HepG2 (cell line): Measurements from ENCODE around the gene RAPSN. TPM values are rescaled to one million over a fixed set of nuclear protein-coding genes. Genes with fewer than 3 reads are reported as not detected.
A peak's percentile ranks its signal among the peaks of the same experiment; 100 is the strongest.

Source experiments
- ATAC-seq: fragments of 200-7000 bp; cut with Tn5 transposase; 3 replicates; pipeline ENCODE4 v1.9.1; 2020; ENCODE audit warnings: mild to moderate bottlenecking, moderate library complexity
- BruUV-seq: library from RNA; stranded (reverse); fragments of 400-500 nt; replicated peaks from 2 replicates; lab custom pipeline; 2021; lab: Mats Ljungman, UMichigan
- CTCF ChIA-PET: fragments of 300-600 bp; formaldehyde crosslinking; extraction: SDS; loops from one replicate; lab custom pipeline; 2021; ENCODE audit warnings: low total read pairs, inconsistent platforms, low intra/inter-chr PET ratio; lab: Yijun Ruan, JAX
- POLR2A ChIA-PET: fragments of 350-600 bp; sonication (Branson Sonifier 250); formaldehyde crosslinking; loops from one replicate; lab custom pipeline; 2020; ENCODE audit warnings: antibody characterized with exemption, inconsistent platforms; lab: Yijun Ruan, JAX
- DNase-seq: peaks from one replicate; pipeline ENCODE4 v3.0.0-alpha.2; 2015; ENCODE audit warnings: low spot score
- FAIRE-seq: peaks from 3 replicates; lab custom pipeline; 2011; peaks lifted over from hg19 to GRCh38; lab: Jason Lieb, UNC
- H2AFZ ChIP-seq: one replicate; pipeline ENCODE4 v1.6.1; 2011; ENCODE audit warnings: low read length, inconsistent platforms
- H3K27ac ChIP-seq: fragments of 300-600 bp; 3 replicates; pipeline ENCODE4 v1.8.0; 2011; ENCODE audit warnings: mixed run types, mild to moderate bottlenecking, mixed read lengths, low read length, inconsistent platforms; ENCODE audit not compliant: insufficient read depth; ENCODE audit errors: extremely low read length
- H3K27me3 ChIP-seq, 2 experiments: fragments of 200-600 bp in 1 of 2; 2 replicates in 1 of 2; 3 replicates in 1 of 2; pipeline versions ENCODE4 v1.6.0 to v1.8.0; 2011; ENCODE audit warnings: low read length in 2 of 2, mild to moderate bottlenecking in 2 of 2, moderate library complexity in 2 of 2, inconsistent platforms in 1 of 2; ENCODE audit not compliant: insufficient read depth in 2 of 2, control insufficient read depth in 1 of 2
- H3K36me3 ChIP-seq, 2 experiments: fragments of 200-600 bp in 1 of 2; replicated peaks in 1 of 2; 2 replicates in 1 of 2; 3 replicates in 1 of 2; pipeline versions ENCODE4 v1.5.1 to v1.8.0; 2011; ENCODE audit warnings: low read length in 2 of 2, inconsistent platforms in 1 of 2; ENCODE audit not compliant: insufficient read depth in 2 of 2, control insufficient read depth in 1 of 2
- H3K4me1 ChIP-seq: 2 replicates; pipeline ENCODE4 v1.5.1; 2012; ENCODE audit warnings: low read length, inconsistent platforms; ENCODE audit not compliant: insufficient read depth
- H3K4me2 ChIP-seq: 2 replicates; pipeline ENCODE4 v1.6.0; 2011; ENCODE audit warnings: low read depth, low read length, inconsistent platforms
- H3K4me3 ChIP-seq, 3 experiments: fragments of 200-600 bp in 1 of 3; sonication (generic), shearing (Covaris generic) in 1 of 3; replicated peaks in 1 of 3; 2 replicates each; pipeline ENCODE4 v1.5.1; 2011 to 2016; ENCODE audit warnings: low read length in 3 of 3, inconsistent platforms in 2 of 3, low read depth in 2 of 3, mild to moderate bottlenecking in 2 of 3, control low read depth in 1 of 3, mixed read lengths in 1 of 3; ENCODE audit not compliant: insufficient read depth in 1 of 3
- H3K79me2 ChIP-seq: one replicate; pipeline ENCODE4 v1.6.1; 2011; ENCODE audit warnings: low read length, inconsistent platforms; ENCODE audit not compliant: insufficient read depth
- H3K9ac ChIP-seq: 2 replicates; pipeline ENCODE4 v1.6.0; 2011; ENCODE audit warnings: mild to moderate bottlenecking, low read depth, low read length, inconsistent platforms; ENCODE audit not compliant: insufficient read depth
- H3K9me3 ChIP-seq: 2 replicates; pipeline ENCODE4 v1.5.1; 2012; ENCODE audit warnings: mild to moderate bottlenecking, low read length
- H4K20me1 ChIP-seq: 2 replicates; pipeline ENCODE4 v1.6.0; 2011; ENCODE audit warnings: inconsistent platforms, mild to moderate bottlenecking, low read length, moderate library complexity; ENCODE audit not compliant: insufficient read depth
- NONO ChIP-seq, 2 experiments: fragments of 450-650 bp in 1 of 2; sonication (generic) in 1 of 2; formaldehyde crosslinking in 1 of 2; IDR thresholded peaks in 1 of 2; conservative IDR thresholded peaks in 1 of 2; 2 replicates each; pipeline versions ENCODE4 v1.6.1 to v1.8.0; 2017 to 2022; ENCODE audit warnings: mild to moderate bottlenecking in 1 of 2, missing genetic modification reagents in 1 of 2, moderate library complexity in 1 of 2
- ZNF720 ChIP-seq: sonication (generic); formaldehyde crosslinking; IDR thresholded peaks from 2 replicates; pipeline ENCODE4 v1.4.0; 2020; ENCODE audit warnings: missing genetic modification reagents
- WGBS: methylation state at CpG from one replicate; pipeline ENCODE4 v1.1.6; 2017; ENCODE audit warnings: low lambda C conversion rate; 5-methylcytosine and 5-hydroxymethylcytosine counted together
- in situ Hi-C: cut with HindIII; loops from 2 replicates; pipeline ENCODE4 v1.10.0; 2017; ENCODE audit warnings: low pct_unique_long_range_greater_than_20kb; ENCODE audit not compliant: extremely low pct_ligation_motif_present
- intact Hi-C: fragments of 100-400 bp; cut with micrococcal nuclease; formaldehyde crosslinking; loops from one replicate; pipeline ENCODE4 v1.10.0; 2022; ENCODE audit not compliant: unreplicated experiment
- polyA plus RNA-seq, 8 experiments: library from polyadenylated mRNA; depleted of rRNA in 3 of 8; stranded (reverse) in 7 of 8; unstranded in 1 of 8; fragments of >200 nt; fragmentation: Illumina TruSeq in 4 of 8; extraction: Trizol in 4 of 8; gene quantifications; 2 replicates each; pipeline versions ENCODE4 v1.2.1 to v1.2.3, GENCODE V29; 2011 to 2016; ENCODE audit warnings: low read depth in 4 of 8, missing spikeins in 1 of 8, mixed read lengths in 1 of 8; ENCODE audit not compliant: insufficient read depth in 1 of 8
- total RNA-seq, 5 experiments: library from RNA; depleted of rRNA; stranded (reverse); fragments of >200 nt; fragmentation: Illumina TruSeq; extraction: Trizol; gene quantifications; 2 replicates each; pipeline ENCODE4 v1.2.3, GENCODE V29; 2016; ENCODE audit warnings: low read depth in 1 of 5
- TF ChIP-seq, protein P1 (sequence below): sonication (generic); formaldehyde crosslinking; IDR thresholded peaks from 2 replicates; pipeline ENCODE4 v1.5.0; 2020; ENCODE audit warnings: missing genetic modification reagents, mild to moderate bottlenecking, borderline replicate concordance

The RAPSN gene
- total and polyA plus RNA-seq, 2 of the 13 experiments (the other 11 are each of a cell fraction or from before 2014, with no cell fraction given): 0.15 to 1.2 TPM

- no peaks in the 10 kb centered on the region for H3K79me2 ChIP-seq
- POLR2A ChIA-PET: interaction anchor here (1.0 to 1.1 kb wide), 2 partner anchors 18 to 34 kb away, joined by 3 to 7 read pairs; partner anchors contain the start of gene PSMC3
- no TSS peak for BruUV-seq
- intact Hi-C loops (no loop called here), in situ Hi-C loops (no loop called here)
- ATAC-seq (no peak), FAIRE-seq (no peak), DNase-seq (no peak)
- H3K4me3 ChIP-seq: peak overlapping the region in 2 of 3 experiments; percentile 11 to 52; a peak in 2 of 6 replicates
- peak overlapping the region; percentile 65 for H3K4me2 ChIP-seq
- peaks cover 58% of the 10 kb centered on the region for H3K4me1 ChIP-seq
- H3K9me3 ChIP-seq: no peaks in the 10 kb centered on the region
- no peaks in the 10 kb centered on the region for H3K36me3 ChIP-seq
- WGBS: 19% methylated on average over 7 of the region's 14 CpGs
- no peak overlapping the region for H3K27ac ChIP-seq
- H2AFZ ChIP-seq: no peak overlapping the region
- TF ChIP-seq, protein P1, sequence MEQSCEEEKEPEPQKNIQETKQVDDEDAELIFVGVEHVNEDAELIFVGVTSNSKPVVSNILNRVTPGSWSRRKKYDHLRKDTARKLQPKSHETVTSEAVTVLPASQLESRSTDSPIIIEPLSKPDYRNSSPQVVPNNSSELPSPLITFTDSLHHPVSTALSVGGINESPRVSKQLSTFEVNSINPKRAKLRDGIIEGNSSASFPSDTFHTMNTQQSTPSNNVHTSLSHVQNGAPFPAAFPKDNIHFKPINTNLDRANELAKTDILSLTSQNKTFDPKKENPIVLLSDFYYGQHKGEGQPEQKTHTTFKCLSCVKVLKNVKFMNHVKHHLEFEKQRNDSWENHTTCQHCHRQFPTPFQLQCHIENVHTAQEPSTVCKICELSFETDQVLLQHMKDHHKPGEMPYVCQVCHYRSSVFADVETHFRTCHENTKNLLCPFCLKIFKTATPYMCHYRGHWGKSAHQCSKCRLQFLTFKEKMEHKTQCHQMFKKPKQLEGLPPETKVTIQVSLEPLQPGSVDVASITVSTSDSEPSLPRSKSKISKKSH (CRISPR knock-in tag): 0 out of 2 replicates have a peak, but pooled peaks have one; percentile 28
- TF ChIP-seq NONO (IDR thresholded peaks at IDR 0.05): no peak
- no peak for TF ChIP-seq NONO (CRISPR knock-in tag; conservative IDR thresholded peaks at IDR 0.05)
- no peak for TF ChIP-seq ZNF720 (CRISPR knock-in tag)
- TF ChIP-seq, all 625 proteins: peak for 1
- Histone ChIP-seq H4K20me1 (no peaks in the 10 kb centered on the region), H3K27me3 (peaks cover 0 to 9% of the 10 kb centered on the region in 2 experiments; a peak in 2 of 5 replicates), H3K9ac (no peak overlapping the region)
- CTCF ChIA-PET: no interaction called here
Measured at GRCh38 chr11:47392546-47393162, 56.3 kb downstream of the RAPSN start.
